Activated T-cell treated with anti-CD3 and anti-CD28 coated beads, Interleukin-2, amount 50 U/mL, for 48 hours (primary cell): ENCODE measurements around the gene NPY2R.

ENCODE experiments used
- DNase-seq, 2 experiments: peaks; one replicate each; pipeline ENCODE4 v3.0.0-alpha.2; 2020

NPY2R gene

GRCh38 chr4:155208258-155209054 lies at the start of gene NPY2R:
Gene NPY2R, plus strand, starts transcription at chr4:155208636. Its CDS starts 5,304 bp downstream, at chr4:155213940.
- no peak for DNase-seq

- no peak for DNase-seq
These were observed 47.1 kb upstream of the NPY2R start for GRCh38 chr4:155161357-155161756.

- no peak for DNase-seq
These were observed 43.7 kb upstream of the NPY2R start for GRCh38 chr4:155164718-155165117.

DNA sequence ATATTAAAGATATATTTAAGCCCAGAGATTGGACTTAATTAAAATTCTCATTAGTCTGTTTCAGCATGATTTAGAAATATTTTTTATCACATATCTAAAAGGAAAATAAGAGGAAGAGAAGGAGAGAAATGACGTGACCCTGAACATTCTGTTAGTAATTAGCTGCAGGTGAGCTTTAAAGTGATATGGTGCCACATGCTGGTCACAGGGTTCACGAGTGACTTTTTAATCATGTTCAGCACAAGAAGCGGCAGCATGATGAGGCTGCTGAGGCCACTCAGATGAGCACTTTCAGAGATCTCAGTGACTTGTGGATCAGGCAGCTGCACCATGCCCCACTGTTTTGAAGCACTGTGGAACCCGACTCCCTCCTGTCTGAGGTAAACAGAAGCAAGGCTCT lies 37.9 kb upstream of the NPY2R start:
- DNase-seq, result no peak

DNA sequence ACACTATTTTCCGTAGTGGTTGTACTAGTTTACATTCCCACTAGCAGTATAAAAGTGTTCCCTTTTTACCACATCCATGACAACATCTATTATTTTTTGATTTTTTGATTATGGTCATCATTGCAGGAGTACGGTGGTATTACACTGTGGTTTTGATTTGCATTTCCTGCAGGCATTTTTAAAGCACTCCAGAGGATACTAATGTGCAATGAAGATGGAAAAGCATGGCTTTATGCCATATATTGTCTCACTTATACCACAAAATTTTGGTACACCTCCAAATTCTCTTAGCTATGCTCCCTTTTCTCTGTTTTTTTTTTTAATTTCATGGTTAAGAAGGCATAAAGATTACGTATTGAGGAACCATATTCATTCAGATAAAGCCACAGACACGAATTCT lies 35.1 kb upstream of the NPY2R start:
- DNase-seq, result no peak

DNA sequence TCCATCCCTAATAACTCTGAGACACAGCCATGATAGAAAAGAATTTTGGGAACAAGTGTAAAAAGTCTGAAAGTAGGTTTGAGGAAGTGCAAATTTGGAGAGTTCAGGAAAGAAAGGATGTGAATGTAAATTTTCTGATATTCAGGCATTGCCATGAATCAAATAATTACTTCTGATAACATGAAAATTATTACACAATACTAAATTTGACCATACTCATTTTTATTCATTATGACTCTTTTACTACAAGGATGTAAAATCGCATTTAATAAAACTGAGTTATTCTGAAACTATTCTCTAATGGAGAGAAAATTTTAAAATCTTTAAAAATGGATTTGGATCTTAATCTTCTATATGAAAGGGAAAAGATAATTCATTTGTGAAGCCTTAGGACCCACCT lies 33.8 kb upstream of the NPY2R start:
- no peak for DNase-seq

DNA sequence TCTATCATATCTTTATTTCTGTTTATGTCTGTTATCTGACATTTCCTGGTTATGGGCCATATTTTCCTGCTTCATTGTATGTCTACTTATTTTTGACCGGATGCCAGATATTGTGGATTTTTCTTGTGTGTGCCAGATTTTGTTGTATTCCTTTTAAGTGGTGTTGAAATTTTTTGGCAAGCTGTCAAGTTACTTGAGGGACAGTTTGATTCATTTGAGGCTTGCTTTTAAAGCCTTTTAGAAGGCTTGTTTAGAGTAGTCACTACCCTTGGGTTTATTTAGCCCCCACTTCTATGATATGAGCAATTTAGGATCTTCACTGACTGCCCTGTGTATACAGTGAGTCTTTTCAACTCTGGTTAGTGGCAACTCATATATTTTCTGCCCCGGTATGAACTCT lies 29.2 kb upstream of the NPY2R start:
- DNase-seq, result no peak

DNA sequence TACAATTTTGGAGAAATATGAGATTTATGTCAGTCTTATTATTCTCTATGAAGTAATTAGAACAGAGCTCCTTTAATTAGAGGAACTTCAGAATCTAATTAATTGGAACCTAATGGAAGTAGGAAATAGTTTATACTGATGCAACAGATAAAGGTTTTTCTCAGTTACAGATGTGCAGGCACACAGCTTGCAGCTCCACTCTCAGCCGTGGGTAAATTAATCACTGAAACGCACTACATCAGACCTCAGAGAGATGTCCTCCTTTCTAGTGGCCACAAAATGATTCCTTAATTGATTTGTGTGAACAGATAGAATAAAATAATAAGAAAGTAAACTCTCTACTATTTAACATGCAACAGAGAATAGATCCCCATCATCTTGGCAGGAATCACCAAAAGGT lies 21.5 kb upstream of the NPY2R start:
- DNase-seq, result no peak

GRCh38 chr4:155187989-155188388 lies 20.4 kb upstream of the NPY2R start:
- no peak for DNase-seq

DNA sequence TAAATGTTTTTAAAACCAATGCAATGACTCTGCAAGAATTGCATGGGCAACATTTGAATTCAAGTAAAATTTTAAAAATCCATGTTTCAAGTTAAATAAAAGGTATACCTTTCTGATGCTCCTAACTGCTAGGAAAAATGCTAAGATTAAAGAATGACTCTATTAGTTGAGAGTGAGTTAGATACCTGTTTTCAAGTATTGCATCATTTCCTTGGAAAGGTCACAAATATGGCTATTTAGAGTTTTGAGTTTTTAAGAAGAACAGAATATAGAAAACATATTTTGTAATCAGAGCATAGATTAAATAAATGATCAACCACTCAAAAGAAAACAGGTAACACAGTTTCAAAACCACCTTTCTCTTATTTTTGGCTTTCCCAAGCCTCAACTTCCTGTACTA lies 18.3 kb upstream of the NPY2R start:
- DNase-seq, result no peak

DNA sequence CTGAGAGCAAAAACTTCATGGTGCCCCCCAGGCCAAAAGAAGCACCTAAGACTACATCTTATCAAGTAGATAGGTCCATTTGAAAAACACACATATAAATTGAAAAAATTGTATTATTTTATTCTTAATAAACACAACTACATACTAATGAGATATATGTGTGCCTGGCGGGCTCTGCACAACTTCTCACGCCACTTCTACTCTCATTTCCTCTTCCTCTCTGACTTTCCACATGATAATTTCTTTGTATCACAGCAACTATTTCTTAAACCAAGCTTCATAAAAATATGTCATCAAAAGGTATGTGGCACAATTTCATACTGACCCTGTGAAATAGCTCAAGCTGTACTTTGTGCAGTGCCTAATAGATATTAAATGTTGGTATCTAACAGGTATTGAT lies 10.7 kb upstream of the NPY2R start:
- DNase-seq, result no peak

- no peak for DNase-seq
These were observed 740 bp upstream of the NPY2R start for GRCh38 chr4:155207534-155208257.

- no peak for DNase-seq
These were observed 11.6 kb downstream of the NPY2R start for GRCh38 chr4:155220025-155220424.

- DNase-seq, result no peak
These were observed 18.7 kb downstream of the NPY2R start for GRCh38 chr4:155227131-155227530.

- DNase-seq, result no peak
These were observed 20.3 kb downstream of the NPY2R start for GRCh38 chr4:155228713-155229112.

DNA sequence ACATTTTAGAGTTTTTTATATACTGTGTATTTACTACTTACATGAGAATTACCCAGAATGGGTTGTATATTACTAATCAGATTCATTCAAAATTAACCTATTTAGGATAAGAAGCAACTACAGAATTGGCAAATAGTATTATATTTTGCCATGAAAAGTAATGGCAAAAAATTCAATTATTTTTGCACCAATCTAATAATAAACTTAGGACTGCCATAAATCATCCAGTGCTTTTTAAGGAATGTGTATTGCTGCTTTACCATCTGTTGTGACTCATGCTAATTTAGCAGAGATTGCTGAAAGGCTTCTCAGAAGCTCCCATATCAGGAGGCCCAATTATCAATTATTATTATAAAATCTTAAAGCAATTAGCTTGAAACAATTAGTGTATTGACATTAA lies 24.0 kb downstream of the NPY2R start:
- DNase-seq, result no peak

GRCh38 chr4:155234206-155234605 lies 25.8 kb downstream of the NPY2R start:
- no peak for DNase-seq

- no peak for DNase-seq
These were observed 29.1 kb downstream of the NPY2R start for GRCh38 chr4:155237567-155237966.

DNA sequence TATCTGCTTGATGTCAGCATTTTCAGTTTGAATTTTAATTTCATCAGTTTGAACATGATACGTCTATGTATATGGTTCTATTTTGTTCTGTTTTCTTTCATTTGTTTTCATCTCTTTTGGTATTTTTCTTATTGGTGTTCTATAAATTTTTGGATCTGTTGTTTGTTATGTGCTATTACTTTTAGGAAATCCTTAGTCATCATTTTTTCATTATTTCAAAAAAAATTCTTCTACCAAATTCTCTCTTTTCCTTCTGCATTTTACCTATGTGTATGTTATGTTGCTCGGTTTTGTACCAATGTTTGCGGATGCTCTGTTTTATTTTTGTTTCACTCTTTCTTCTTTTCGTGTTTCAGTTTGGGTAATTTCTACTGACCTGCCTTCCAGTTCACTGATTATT lies 32.8 kb downstream of the NPY2R start:
- DNase-seq, result no peak

- DNase-seq, result no peak
These were observed 33.2 kb downstream of the NPY2R start for GRCh38 chr4:155241664-155242063.

DNA sequence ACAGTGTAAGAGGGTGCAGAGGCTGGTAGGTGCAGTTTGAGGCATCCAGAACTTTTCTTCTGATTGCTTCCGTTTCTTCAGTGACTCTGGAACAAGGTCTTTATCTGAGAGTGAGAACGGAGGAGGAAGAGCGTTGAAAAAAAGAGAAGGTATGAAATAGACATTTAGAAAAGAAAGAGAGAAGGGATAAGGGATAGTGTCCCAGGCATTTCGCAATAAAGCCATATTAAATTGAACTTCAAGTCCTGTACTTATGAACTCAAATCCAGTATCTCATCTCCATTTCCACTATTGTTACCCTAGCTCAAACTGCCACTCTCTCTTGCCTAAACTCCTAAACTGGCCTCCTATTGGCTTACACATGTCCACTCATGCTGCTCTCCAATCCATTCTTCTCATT lies 36.7 kb downstream of the NPY2R start:
- DNase-seq, result no peak

DNA sequence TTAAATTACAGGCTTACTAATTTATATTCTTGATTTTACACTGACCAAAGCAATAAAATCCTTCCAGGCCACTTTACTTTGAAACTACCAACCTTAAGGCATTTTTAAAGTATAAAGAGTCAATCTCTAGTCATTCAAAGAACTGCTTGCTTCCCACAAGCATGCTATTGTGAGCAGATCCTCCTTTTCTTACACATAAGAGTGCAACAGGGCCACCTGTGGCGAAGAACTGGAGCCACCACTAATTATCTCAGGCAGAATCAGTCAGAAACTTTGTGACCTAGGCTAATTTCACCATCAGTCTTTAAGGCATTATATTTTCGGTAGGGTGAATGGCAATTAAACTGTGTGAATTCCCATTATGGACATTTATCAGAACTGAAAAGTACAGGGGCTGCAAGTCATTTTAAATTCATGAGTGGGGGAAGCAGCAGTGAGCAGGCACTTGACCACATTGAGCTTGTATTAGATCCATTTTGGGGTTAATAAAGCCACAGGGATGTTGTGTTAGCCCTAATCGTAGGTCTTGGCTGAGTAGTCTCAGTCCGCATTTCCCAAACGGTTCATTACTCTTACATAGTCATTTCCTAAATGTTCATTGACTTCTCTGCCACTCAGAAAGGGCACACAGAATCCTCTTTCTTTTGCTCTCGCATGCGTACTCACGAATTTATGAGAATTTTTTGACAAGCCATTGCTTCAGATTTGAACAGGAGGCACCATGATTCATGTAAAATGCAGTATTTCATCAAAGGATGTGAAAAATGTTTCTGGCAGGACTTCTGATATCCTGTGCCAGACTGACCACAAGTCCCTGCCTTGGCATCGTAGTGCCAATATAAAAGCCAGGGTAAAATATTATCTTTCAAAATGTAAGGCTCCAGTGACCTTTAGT lies 39.8 kb downstream of the NPY2R start:
- DNase-seq, result no peak

GRCh38 chr4:155249016-155249566 lies 40.7 kb downstream of the NPY2R start:
- DNase-seq, result no peak
